Thyroid gland (tissue), 4 donors: ENCODE data around the gene TSC22D1. TPM values are rescaled to one million over a fixed set of nuclear protein-coding genes. Genes with fewer than 3 reads are reported as not detected.

Source experiments
- DNase-seq, 2 donors: peaks; one replicate each; pipeline ENCODE4 v3.0.0-alpha.2; 2019
- H3K27ac ChIP-seq, 3 donors: fragments of 200-600 bp; sonication (generic); 1 replicate in 2 of 3; 2 replicates in 1 of 3; pipeline ENCODE4 v1.5.1; 2016 to 2019; ENCODE audit warnings: mild to moderate bottlenecking in 1 of 3, moderate library complexity in 1 of 3
- H3K27me3 ChIP-seq: fragments of 200-600 bp; sonication (generic); one replicate; pipeline ENCODE4 v1.5.1; 2019
- H3K36me3 ChIP-seq, 2 donors: fragments of 200-600 bp; sonication (generic); one replicate each; pipeline ENCODE4 v1.5.1; 2016 to 2019
- H3K4me1 ChIP-seq, 2 donors: fragments of 200-600 bp; sonication (generic); one replicate each; pipeline ENCODE4 v1.5.1; 2017 to 2019
- H3K4me3 ChIP-seq, 3 donors: fragments of 200-600 bp; sonication (generic); replicated peaks in 1 of 3; 1 replicate in 2 of 3; 2 replicates in 1 of 3; pipeline ENCODE4 v1.5.1; 2016; ENCODE audit warnings: mild to moderate bottlenecking in 1 of 3
- H3K9me3 ChIP-seq: fragments of 200-600 bp; sonication (generic); one replicate; pipeline ENCODE4 v1.5.1; 2017
- POLR2A ChIP-seq, 2 donors: fragments of 450-650 bp; IDR thresholded peaks; one replicate each; pipeline ENCODE4 v1.6.1; 2017; ENCODE audit warnings: antibody characterized with exemption in 2 of 2, mild to moderate bottlenecking in 2 of 2, moderate library complexity in 1 of 2
- WGBS, 2 donors: methylation state at CpG; one replicate each; pipeline ENCODE4 v1.1.5; 2017; 5-methylcytosine and 5-hydroxymethylcytosine counted together
- intact Hi-C: fragments of 100-400 bp; cut with DNase I; formaldehyde crosslinking; loops from one replicate; pipeline ENCODE4 v1.15.1; 2023
- total RNA-seq, 4 donors: library from RNA; depleted of rRNA; stranded (reverse); fragments of >200 nt; gene quantifications; one replicate each; pipeline ENCODE4 v1.2.3, GENCODE V29; 2016
- TF ChIP-seq, protein P1 (sequence below), 6 experiments: fragments of 200-600 bp in 3 of 6; fragments of 450-650 bp in 3 of 6; sonication (generic) in 3 of 6; IDR thresholded peaks; one replicate each; pipeline ENCODE4 v1.5.1; 2016 to 2019; ENCODE audit warnings: antibody characterized with exemption in 6 of 6, mild to moderate bottlenecking in 2 of 6, inconsistent platforms in 1 of 6, moderate library complexity in 1 of 6

The TSC22D1 gene
- total RNA-seq, 4 donors from 2014 or later = 78.0 to 103 (median 90.5) TPM

DNA sequence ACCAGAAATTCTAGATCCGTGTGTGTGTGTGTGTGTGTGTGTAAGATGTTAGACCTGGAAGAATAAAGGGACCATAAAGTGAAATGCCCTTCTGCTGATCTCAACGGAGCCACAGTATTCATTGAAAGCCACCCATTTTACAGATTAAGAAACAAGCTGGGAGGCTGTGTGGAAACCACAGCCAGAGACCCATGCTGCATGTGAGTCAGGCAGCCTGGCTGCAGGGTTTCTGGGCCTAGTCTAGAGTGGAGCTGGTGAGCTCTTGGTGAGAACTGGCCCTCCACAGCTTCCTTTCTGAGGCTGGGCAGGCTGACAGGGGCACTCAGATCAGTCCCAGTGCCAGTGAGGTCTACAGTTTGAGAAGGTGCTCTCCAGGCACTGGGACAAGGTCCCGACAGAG, 127.3 kb downstream of the TSC22D1 start:
- WGBS, 2 donors = 70 to 78% methylated on average over 3 of the region's 3 CpGs
- no peak for DNase-seq
- no peak overlapping the region for H3K27ac ChIP-seq
- no peak for TF ChIP-seq POLR2A (IDR thresholded peaks at IDR 0.05)
- TF ChIP-seq, protein P1, sequence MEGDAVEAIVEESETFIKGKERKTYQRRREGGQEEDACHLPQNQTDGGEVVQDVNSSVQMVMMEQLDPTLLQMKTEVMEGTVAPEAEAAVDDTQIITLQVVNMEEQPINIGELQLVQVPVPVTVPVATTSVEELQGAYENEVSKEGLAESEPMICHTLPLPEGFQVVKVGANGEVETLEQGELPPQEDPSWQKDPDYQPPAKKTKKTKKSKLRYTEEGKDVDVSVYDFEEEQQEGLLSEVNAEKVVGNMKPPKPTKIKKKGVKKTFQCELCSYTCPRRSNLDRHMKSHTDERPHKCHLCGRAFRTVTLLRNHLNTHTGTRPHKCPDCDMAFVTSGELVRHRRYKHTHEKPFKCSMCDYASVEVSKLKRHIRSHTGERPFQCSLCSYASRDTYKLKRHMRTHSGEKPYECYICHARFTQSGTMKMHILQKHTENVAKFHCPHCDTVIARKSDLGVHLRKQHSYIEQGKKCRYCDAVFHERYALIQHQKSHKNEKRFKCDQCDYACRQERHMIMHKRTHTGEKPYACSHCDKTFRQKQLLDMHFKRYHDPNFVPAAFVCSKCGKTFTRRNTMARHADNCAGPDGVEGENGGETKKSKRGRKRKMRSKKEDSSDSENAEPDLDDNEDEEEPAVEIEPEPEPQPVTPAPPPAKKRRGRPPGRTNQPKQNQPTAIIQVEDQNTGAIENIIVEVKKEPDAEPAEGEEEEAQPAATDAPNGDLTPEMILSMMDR (IDR thresholded peaks at IDR 0.05) = no peak
- H3K9me3 ChIP-seq = no peaks in the 10 kb centered on the region
- H3K4me3 ChIP-seq = no peak overlapping the region
- intact Hi-C loops = no loop called here
- peaks cover 0 to 5% of the 10 kb centered on the region in 2 donors for H3K4me1 ChIP-seq
- H3K36me3 ChIP-seq = no peaks in the 10 kb centered on the region
- no peaks in the 10 kb centered on the region for H3K27me3 ChIP-seq

GRCh38 chr13:44448373-44448772, 127.8 kb downstream of the TSC22D1 start:
- H3K9me3 ChIP-seq = no peaks in the 10 kb centered on the region
- no peak overlapping the region for H3K4me3 ChIP-seq
- TF ChIP-seq, protein P1 (IDR thresholded peaks at IDR 0.05) = no peak
- TF ChIP-seq POLR2A (IDR thresholded peaks at IDR 0.05) = no peak
- 51 to 57% methylated on average over 2 of the region's 2 CpGs for WGBS, 2 donors
- H3K36me3 ChIP-seq = no peaks in the 10 kb centered on the region
- intact Hi-C loops = no loop called here
- no peak for DNase-seq
- H3K27me3 ChIP-seq = no peaks in the 10 kb centered on the region
- H3K4me1 ChIP-seq = peaks cover 0 to 5% of the 10 kb centered on the region in 2 donors
- H3K27ac ChIP-seq = no peak overlapping the region

DNA sequence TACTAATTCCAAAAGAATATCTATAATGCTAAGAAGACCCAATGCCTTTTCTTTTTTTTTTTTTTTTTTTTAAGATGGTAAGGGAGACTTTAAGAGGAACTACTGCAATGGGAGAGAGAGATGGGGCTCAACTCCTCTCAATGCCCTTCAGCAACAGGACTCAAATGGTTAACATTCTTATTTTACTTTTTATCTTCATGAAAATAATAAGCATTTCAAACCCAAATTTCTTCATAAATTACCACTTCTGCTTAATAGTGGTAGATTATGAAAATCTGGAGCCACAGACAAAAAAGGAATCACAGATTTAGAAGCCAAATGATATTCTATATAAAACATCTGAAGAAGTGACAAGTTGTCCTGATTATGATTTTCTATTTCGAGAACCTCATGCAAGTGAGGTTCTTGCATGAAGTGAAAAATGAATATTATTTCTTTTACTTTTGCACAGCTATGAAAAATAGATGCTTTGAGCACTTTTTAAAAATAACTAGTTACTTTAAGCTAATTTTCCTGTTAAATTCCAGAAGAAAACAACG, 128.3 kb downstream of the TSC22D1 start:
- no peak for TF ChIP-seq POLR2A (IDR thresholded peaks at IDR 0.05)
- TF ChIP-seq, protein P1 (IDR thresholded peaks at IDR 0.05) = no peak
- Histone ChIP-seq H3K27ac (no peak overlapping the region), H3K4me1 (peaks cover 0 to 5% of the 10 kb centered on the region in 2 donors), H3K27me3 (no peaks in the 10 kb centered on the region), H3K9me3 (no peaks in the 10 kb centered on the region), H3K4me3 (no peak overlapping the region), H3K36me3 (no peaks in the 10 kb centered on the region)
- DNase-seq = no peak
- 95 to 98% methylated on average over 2 of the region's 2 CpGs for WGBS, 2 donors
- intact Hi-C loops = no loop called here

GRCh38 chr13:44440046-44440608, 136.0 kb downstream of the TSC22D1 start:
- intact Hi-C loops = no loop called here
- Histone ChIP-seq H3K9me3 (no peaks in the 10 kb centered on the region), H3K27ac (no peak overlapping the region), H3K4me3 (no peak overlapping the region), H3K27me3 (no peaks in the 10 kb centered on the region), H3K36me3 (no peaks in the 10 kb centered on the region), H3K4me1 (peaks cover 0 to 7% of the 10 kb centered on the region in 2 donors)
- TF ChIP-seq, protein P1 (IDR thresholded peaks at IDR 0.05) = no peak
- TF ChIP-seq POLR2A (IDR thresholded peaks at IDR 0.05) = no peak
- WGBS, 2 donors = 88 to 94% methylated on average over 10 of the region's 10 CpGs
- no peak for DNase-seq

- H3K27me3 ChIP-seq = no peaks in the 10 kb centered on the region
- no peak overlapping the region for H3K4me3 ChIP-seq
- no peak overlapping the region for H3K27ac ChIP-seq
- DNase-seq = no peak
- peaks cover 2 to 9% of the 10 kb centered on the region in 2 donors for H3K4me1 ChIP-seq
- WGBS, 2 donors = 69 to 80% methylated on average over 4 of the region's 4 CpGs
- H3K9me3 ChIP-seq = no peaks in the 10 kb centered on the region
- TF ChIP-seq, protein P1 (IDR thresholded peaks at IDR 0.05) = no peak
- no peak for TF ChIP-seq POLR2A (IDR thresholded peaks at IDR 0.05)
- intact Hi-C loops = loop anchor here (2.0 to 10.0 kb wide), 4 partner anchors 245 to 533 kb away; no protein-coding TSS in a partner anchor
- H3K36me3 ChIP-seq = peaks cover 1 to 2% of the 10 kb centered on the region in 2 donors
Observed at GRCh38 chr13:44439452-44440024, 136.6 kb downstream of the TSC22D1 start.
